HG03139 (cell line): Measurements from ENCODE around the gene ITGB7.

Experiments
- ATAC-seq: cut with Tn5 transposase; IDR thresholded peaks from one replicate; pipeline ENCODE4 v1.9.1; 2021; ENCODE audit not compliant: unreplicated experiment

Gene ITGB7

GRCh38 chr12:53231921-53232645 is 25.0 kb upstream of the ITGB7 start, which contains the start of gene RARG:
Gene RARG (minus strand): TSS chr12:53232209. CDS start chr12:53227545, 4,664 bp downstream.
- ATAC-seq: no peak

GRCh38 chr12:53231671-53231920 is 24.5 kb upstream of the ITGB7 start:
- ATAC-seq: no peak

DNA sequence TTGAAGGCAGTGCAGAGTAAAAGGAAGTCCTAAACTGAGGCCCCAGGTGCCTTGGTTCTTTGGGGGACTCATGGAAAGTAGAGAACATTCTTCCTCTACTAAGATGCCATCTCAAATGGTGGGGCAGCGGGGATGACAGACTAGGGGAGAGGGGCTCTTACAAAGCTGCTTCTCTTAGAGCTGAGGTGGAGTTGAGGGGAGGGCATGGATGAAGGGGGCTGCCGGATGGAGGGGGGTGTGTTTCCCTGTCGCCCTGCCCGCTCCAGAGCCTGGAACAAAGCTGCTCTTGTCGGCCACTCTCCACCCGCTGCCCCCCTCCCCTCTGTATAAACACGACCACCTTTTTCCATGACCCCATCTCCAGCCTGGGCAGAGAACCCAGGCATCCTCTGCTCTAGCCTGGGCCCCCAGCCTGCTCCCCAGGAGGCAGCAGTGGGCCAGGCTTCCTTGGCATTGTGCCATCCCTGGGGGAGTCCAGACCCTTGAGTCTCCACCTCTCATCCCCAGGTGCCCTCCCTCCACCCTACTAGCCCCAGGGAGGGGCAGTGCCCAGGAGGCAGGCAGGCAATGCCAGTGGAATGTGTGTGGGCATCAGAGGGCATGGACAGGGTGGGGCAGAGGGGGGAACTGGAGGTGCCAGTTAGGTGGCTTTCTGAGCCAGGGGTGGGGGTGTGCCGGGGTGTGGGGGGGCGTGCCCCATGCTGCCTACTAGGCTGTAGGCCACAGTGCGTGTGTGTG is 23.2 kb upstream of the ITGB7 start:
- no peak for ATAC-seq

- no peak for ATAC-seq
Measured at GRCh38 chr12:53229454-53229853, 22.4 kb upstream of the ITGB7 start.

- no peak for ATAC-seq
Measured at GRCh38 chr12:53227836-53228235, 20.8 kb upstream of the ITGB7 start.

DNA sequence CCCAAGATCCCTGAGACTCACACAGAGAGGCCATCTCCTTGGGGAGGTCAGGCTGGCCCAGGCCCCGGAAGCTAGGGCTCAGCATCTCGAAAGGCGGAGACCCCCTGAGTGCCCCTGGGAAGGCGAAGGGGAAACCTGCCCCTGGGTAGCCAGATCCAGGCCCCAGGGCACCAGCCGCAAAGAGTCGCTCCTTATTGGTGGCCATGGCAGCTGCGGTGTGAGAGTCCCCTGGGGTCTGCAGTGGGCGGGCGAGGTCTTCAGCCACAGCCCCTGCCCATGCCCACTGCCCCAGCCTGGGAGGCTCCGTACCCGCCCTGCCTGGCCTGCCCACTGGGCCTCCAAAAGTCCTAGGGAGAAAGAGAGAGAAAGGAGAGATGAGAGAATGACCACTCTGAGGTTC is 20.3 kb upstream of the ITGB7 start:
- no peak for ATAC-seq

GRCh38 chr12:53226815-53227214 is 19.8 kb upstream of the ITGB7 start:
- no peak for ATAC-seq

DNA sequence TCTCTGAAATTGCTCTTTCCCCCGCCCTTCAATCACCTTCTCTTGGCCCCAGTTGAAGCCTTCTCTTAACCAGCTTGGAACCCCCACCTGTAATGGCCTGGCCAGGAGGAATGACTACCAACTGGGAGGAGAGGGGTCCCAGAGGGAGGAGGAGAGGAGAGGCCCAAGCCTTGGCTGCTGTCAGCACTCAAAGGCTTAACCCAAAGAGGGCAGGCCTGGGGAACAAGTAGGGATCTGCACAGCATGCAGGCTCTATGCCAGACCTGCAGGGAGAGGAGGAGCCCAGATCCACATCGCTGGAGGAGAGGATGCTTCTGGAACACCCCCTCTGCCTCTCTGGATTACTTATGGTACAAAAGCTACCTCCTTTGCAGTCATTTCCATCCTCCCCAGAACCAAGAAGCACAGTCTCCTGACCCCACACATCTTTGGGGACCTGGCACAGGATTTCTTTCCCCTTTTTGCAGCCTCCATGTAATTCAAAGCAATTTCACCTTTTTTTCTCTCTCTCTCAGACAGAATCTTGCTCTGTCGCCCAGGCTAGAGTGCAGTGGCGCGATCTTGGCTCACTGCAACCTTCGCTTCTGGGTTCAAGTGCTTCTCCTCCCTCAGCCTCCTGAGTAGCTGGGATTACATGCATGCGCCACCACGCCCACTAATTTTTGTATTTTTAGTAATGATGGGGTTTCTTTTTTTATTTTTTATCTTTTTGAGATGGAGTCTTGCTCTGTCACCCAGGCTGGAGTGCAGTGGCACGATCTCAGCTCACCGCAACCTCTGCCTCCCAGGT is 18.8 kb upstream of the ITGB7 start:
- ATAC-seq: no peak

DNA sequence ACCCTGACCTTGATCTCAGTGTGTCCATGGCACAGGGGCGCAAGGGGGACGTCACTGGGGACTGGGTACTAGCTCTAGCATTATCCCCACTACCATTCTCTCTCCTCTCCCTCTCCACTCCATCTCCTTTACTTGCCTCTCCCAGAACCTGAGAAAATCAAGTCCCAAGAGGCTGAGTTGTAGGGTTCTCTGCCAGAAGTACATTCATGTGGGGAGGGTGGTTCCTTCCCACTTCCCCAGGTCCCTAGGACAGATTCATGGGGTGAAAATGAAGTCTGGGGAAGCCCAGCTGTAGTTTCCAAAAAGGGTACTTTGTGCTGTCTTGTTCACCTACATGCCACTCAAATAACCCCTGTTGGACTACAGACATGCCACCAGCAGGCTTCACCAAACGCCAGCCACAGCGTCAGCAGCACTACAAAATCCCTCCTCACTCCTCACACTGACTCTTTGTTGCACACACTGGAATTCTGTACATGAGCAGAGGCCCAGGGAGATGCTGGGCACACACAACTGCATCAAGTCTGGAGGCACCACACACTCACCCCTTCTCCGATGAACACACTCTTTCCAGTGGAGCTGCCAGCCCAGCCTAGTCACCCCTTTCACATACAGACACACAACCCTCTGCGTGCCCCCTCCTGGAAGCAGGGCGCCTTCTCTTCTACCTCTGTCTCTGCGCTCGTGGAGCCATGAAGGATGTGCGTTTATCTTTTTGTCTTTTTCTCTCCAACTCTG is 18.0 kb upstream of the ITGB7 start:
- no peak for ATAC-seq

DNA sequence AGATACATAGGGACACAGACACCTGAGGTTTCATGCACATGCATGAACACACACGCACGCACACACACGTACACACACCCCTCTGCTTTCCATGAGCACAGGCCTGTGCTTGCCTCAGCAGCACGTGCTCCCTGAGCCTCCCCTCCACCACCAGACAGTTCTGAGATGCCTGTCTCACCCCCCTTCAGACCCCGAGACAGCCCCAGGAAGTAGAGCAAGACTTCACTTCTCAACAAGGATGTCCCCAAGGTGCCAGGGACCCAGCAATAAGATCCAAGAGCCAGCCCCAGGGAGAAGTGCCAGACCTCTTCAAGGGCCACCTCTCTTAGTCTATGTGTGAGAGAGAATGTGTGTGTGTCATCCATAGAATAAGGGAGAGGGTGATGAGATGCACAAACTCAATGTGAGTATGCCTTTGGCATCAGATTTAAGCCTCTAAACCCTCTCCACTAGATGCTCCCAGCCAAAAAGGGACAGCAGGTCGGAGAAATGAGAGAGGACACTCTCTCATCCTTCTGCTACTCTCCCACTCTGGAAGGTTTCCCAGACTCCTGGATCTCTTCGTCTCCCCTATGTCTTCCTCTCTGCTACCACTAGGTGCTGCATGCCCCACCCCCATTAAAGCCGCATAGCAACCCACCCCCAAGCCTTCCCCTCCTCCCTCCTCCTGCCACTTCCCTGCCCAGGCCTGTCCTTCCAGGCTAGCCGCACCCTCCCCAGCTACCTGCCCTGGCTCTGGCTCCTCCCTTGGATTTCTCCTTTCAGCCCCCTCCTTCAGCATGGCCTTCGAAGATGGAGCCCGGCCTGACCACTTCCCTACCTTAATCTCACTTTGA is 17.2 kb upstream of the ITGB7 start:
- ATAC-seq: no peak

- no peak for ATAC-seq
Measured at GRCh38 chr12:53223389-53224060, 16.5 kb upstream of the ITGB7 start.

- ATAC-seq: no peak
Measured at GRCh38 chr12:53222806-53223261, 15.8 kb upstream of the ITGB7 start.

- ATAC-seq: no peak
Measured at GRCh38 chr12:53222170-53222721, 15.2 kb upstream of the ITGB7 start.

DNA sequence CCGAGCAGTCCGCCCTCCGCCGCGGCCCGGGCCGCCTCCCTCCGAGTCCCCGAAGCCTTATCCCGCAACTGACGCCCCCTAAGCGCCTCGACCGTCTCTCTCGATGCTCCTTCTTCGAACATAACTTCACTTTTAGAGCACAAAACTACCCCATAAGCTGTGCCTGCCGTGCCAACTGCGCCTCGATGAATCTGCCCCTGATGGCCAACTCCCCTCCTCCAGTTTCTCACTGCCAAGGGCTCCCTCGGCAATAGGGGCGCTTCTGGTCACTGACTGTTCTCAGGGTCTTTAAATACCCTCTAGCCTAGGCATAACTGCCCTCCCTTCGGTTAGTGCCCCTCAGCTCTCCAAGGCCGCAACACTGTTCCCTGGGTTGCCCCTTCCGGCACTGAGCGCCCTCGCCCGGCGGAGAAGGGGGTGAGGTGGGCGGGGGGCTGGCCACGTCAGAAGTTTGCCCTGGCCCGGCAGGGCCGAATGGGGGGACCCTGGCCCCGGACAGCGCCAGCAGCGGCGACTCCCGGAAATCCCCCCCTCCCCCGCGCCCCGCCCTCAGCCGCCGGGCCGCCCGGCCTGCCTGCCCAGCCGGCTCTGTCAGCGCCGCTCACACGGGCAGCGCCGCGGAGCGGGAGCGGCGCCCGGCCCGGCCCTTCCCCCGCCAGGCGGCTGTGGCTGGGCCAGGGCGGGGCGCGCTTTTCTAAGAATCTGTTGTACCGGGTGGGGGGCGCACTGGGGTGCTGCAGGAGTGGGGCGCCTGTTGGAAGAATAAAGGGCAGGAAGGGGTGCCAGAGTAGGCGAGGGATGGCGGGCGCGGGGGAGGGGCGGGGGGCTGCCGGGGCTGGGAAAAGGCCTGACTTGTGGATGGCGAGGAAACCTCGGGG is 14.4 kb upstream of the ITGB7 start:
- ATAC-seq: peak; percentile 21

DNA sequence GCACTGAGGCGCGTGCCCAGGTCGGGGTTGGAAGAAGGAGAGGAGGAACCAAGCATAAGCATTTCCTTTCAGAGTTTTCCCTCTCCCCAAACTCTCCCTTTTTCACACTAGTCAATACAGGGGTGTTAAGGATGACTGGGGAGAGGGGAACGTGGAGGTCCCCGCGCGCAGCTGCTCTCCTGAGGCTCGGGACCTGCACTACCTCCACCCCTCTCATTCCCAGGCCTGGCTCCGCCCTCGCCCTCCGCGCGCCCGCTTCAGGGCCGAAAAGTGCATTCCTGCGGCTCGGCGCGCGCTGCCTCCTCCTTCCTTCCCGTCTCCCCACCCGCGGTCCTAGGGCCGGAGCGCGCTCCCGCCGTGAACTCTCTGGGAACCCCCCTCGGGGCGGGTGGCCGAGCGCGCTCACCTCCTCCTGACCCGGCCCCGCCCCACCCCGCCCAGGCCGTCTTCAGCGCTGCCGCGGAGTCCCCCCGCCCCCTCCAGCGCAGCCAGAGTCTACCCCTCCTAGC is 13.7 kb upstream of the ITGB7 start:
- ATAC-seq: peak; percentile 53

GRCh38 chr12:53219956-53220693 is 13.1 kb upstream of the ITGB7 start:
- peak; percentile 20 for ATAC-seq

DNA sequence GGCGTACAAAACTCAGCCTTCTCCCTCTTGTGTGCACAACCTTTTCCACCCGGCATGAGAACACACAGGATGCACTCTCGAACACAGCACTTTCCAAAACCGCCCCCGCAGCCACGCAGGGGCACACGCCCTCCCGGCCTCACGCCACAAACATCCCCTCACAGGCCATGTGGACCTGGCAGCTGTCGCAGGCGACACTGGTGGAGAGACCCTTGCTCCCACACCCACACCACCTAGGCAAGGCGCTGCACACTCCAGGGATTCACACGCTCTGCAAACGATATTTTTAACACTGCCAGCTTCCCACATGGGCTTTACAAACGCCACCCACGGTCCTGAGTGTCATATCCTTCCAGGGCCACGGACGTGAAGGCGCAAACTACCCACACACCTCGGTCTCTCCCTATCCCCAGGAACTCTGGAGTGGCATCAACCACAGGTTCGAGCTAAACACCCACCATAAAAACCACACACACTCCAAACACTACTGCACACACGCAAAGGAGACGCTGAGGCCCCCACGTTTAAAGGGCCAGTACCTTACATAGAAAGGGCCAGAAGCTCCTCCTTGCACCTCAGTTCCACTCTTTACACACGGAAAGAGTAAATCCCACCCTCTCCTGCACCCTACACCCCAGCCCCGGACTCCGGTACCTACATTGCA is 12.4 kb upstream of the ITGB7 start:
- ATAC-seq: no peak
